K562 (cell line): ENCODE measurements around the gene C2orf81. TPM values are rescaled to one million over a fixed set of nuclear protein-coding genes. Genes with fewer than 3 reads are reported as not detected.

Source experiments
- ATAC-seq: fragments of 200-7000 bp; cut with Tn5 transposase; 3 replicates; pipeline ENCODE4 v1.9.1; 2020; ENCODE audit warnings: moderate library complexity
- BruUV-seq: library from RNA; stranded (reverse); fragments of 400-500 nt; replicated peaks from 2 replicates; lab custom pipeline; 2021; lab: Mats Ljungman, UMichigan
- CTCF ChIA-PET: fragments of 300-600 bp; formaldehyde crosslinking; extraction: SDS; loops from one replicate; lab custom pipeline; 2021; ENCODE audit warnings: low intra/inter-chr PET ratio; lab: Yijun Ruan, JAX
- POLR2A ChIA-PET: fragments of 300-600, 350-650 bp; sonication (Branson Sonifier 250); formaldehyde crosslinking; extraction: SDS; loops from one replicate; lab custom pipeline; 2021; ENCODE audit warnings: antibody characterized with exemption, inconsistent platforms; lab: Yijun Ruan, JAX
- DNase-seq, 4 experiments: peaks; one replicate each; pipeline versions ENCODE4 v3.0.0 to v3.0.0-alpha.2; 2011 to 2018; ENCODE audit warnings: low spot score in 3 of 4, mixed read lengths in 3 of 4; ENCODE audit errors: extremely low read depth in 1 of 4
- FAIRE-seq: peaks from 2 replicates; lab custom pipeline; 2011; peaks lifted over from hg19 to GRCh38; lab: Jason Lieb, UNC
- H2AFZ ChIP-seq: 2 replicates; pipeline ENCODE4 v1.6.0; 2011; ENCODE audit warnings: low read depth, low read length, control low read depth, inconsistent platforms
- H3K27ac ChIP-seq: fragments of 200-600 bp; 3 replicates; pipeline ENCODE4 v1.8.0; 2011; ENCODE audit warnings: low read depth, mild to moderate bottlenecking, control low read depth, inconsistent platforms, low read length, moderate library complexity, mixed read lengths; ENCODE audit errors: extremely low read depth
- H3K27me3 ChIP-seq, 2 experiments: fragments of 300-600 bp in 1 of 2; 2 replicates in 1 of 2; 3 replicates in 1 of 2; pipeline versions ENCODE4 v1.6.0 to v1.8.0; 2011; ENCODE audit warnings: inconsistent platforms in 2 of 2, low read length in 2 of 2, mild to moderate bottlenecking in 1 of 2, mixed read lengths in 1 of 2, moderate library complexity in 1 of 2; ENCODE audit not compliant: control insufficient read depth in 2 of 2, insufficient read depth in 2 of 2
- H3K36me3 ChIP-seq: fragments of 300-600 bp; 3 replicates; pipeline ENCODE4 v1.8.0; 2011; ENCODE audit warnings: mild to moderate bottlenecking, low read length, inconsistent platforms; ENCODE audit not compliant: control insufficient read depth, insufficient read depth
- H3K4me1 ChIP-seq, 2 experiments: fragments of 200-600 bp in 1 of 2; replicated peaks in 1 of 2; 2 replicates in 1 of 2; 3 replicates in 1 of 2; pipeline versions ENCODE4 v1.5.1 to v1.8.0; 2011; ENCODE audit warnings: inconsistent platforms in 2 of 2, low read length in 2 of 2, mild to moderate bottlenecking in 1 of 2, mixed read lengths in 1 of 2, moderate library complexity in 1 of 2; ENCODE audit not compliant: control insufficient read depth in 2 of 2, insufficient read depth in 2 of 2
- H3K4me2 ChIP-seq: 2 replicates; pipeline ENCODE4 v1.6.1; 2011; ENCODE audit warnings: low read length, control low read depth, inconsistent platforms, mixed read lengths; ENCODE audit not compliant: insufficient read depth
- H3K4me3 ChIP-seq: fragments of 200-600 bp; sonication (generic), shearing (Covaris generic); 2 replicates; pipeline ENCODE4 v1.5.1; 2016; ENCODE audit warnings: control low read depth, inconsistent platforms
- H3K79me2 ChIP-seq: fragments of 200-600 bp; 3 replicates; pipeline ENCODE4 v1.8.0; 2011; ENCODE audit warnings: low read length, inconsistent platforms; ENCODE audit not compliant: control insufficient read depth, insufficient read depth
- H3K9ac ChIP-seq, 2 experiments: 2 replicates each; pipeline versions ENCODE4 v1.6.0 to v1.6.1; 2011; ENCODE audit warnings: low read depth in 2 of 2, low read length in 2 of 2, control low read depth in 1 of 2, inconsistent platforms in 1 of 2, mild to moderate bottlenecking in 1 of 2, mixed read lengths in 1 of 2; ENCODE audit not compliant: insufficient read depth in 1 of 2
- H3K9me1 ChIP-seq: one replicate; pipeline ENCODE4 v1.6.0; 2011; ENCODE audit warnings: inconsistent platforms, mild to moderate bottlenecking, low read length, moderate library complexity; ENCODE audit not compliant: control insufficient read depth, insufficient read depth
- H3K9me3 ChIP-seq: replicated peaks from 2 replicates; pipeline ENCODE4 v1.5.1; 2011; ENCODE audit warnings: low read depth, low read length, inconsistent platforms; ENCODE audit not compliant: control insufficient read depth, insufficient read depth
- H4K20me1 ChIP-seq: replicated peaks from 2 replicates; pipeline ENCODE4 v1.6.1; 2011; ENCODE audit warnings: low read length, inconsistent platforms, mixed read lengths; ENCODE audit not compliant: control insufficient read depth, insufficient read depth
- ELF4 ChIP-seq: fragments of 450-650 bp; formaldehyde crosslinking; IDR thresholded peaks from 2 replicates; pipeline ENCODE4 v1.4.0; 2022; ENCODE audit warnings: missing genetic modification characterization
- MAFG ChIP-seq: fragments of 450-650 bp; conservative IDR thresholded peaks from 2 replicates; pipeline ENCODE4 v1.6.1; 2016; ENCODE audit warnings: missing genetic modification characterization, missing compliant biosample characterization
- ZNF197 ChIP-seq: fragments of 200-800 bp; sonication (Bioruptor generic); IDR thresholded peaks from 2 replicates; pipeline ENCODE4 v1.6.1; 2016; ENCODE audit warnings: low read depth, missing genetic modification characterization, missing compliant biosample characterization
- ZNF551 ChIP-seq: fragments of 250-450 bp; sonication (Bioruptor Pico); IDR thresholded peaks from 2 replicates; pipeline ENCODE4 v1.5.0; 2021; ENCODE audit warnings: mild to moderate bottlenecking, moderate library complexity
- WGBS: fragments of 100-300 bp; shearing (Covaris generic); methylation state at CpG from one replicate; pipeline ENCODE4 v1.1.6; 2016; ENCODE audit warnings: low coverage, mixed read lengths; ENCODE audit not compliant: insufficient coverage; ENCODE audit errors: missing lambda C conversion rate; 5-methylcytosine and 5-hydroxymethylcytosine counted together
- in situ Hi-C: fragments of 300-500 bp; cut with MboI; formaldehyde crosslinking; loops from 4 replicates; pipeline ENCODE4 v1.15.0; 2018; ENCODE audit warnings: inconsistent platforms, mixed read lengths
- intact Hi-C: fragments of 100-400 bp; cut with micrococcal nuclease; formaldehyde crosslinking; loops from 2 replicates; pipeline ENCODE4 v1.14.2; 2022
- polyA plus RNA-seq, 8 experiments: library from polyadenylated mRNA; depleted of rRNA in 4 of 8; stranded (reverse) in 5 of 8; unstranded in 3 of 8; fragments of >200 nt; fragmentation: Nextera tagmentation in 2 of 8; fragmentation: Illumina TruSeq in 1 of 8; extraction: Ambion mirVana in 2 of 8; extraction: Trizol in 1 of 8; gene quantifications; 2 replicates each; pipeline versions ENCODE4 v1.2.1 to v1.2.3, GENCODE V29; 2011 to 2014; ENCODE audit warnings: inconsistent platforms in 1 of 8, missing spikeins in 1 of 8
- total RNA-seq, 7 experiments: library from RNA; depleted of rRNA in 6 of 7; stranded (reverse); fragments of >200 nt in 6 of 7; fragmentation: Illumina TruSeq in 2 of 7; extraction: Trizol in 2 of 7; gene quantifications; 2 replicates each; pipeline versions ENCODE4 v1.2.1 to v1.2.3, GENCODE V29; 2011 to 2021; ENCODE audit warnings: low replicate concordance in 1 of 7

Gene C2orf81
- total and polyA plus RNA-seq, 9 of the 15 experiments (the other 6 are each of a cell fraction or from before 2014, with no cell fraction given), result 0.06 TPM; not detected in 8

- TF ChIP-seq ELF4 (CRISPR knock-in tag), result no peak
Measured at GRCh38 chr2:74383254-74383653, 38.2 kb downstream of the C2orf81 start (continued).

- 81% methylated on average over 3 of the region's 3 CpGs for WGBS
- H3K4me1 ChIP-seq, result peaks cover 8 to 17% of the 10 kb centered on the region in 2 experiments; a peak in 4 of 5 replicates
- ChIA-PET POLR2A (interaction anchor here (1.1 to 1.8 kb wide), 2 partner anchors 10 to 15 kb away, joined by 3 to 10 read pairs; no protein-coding TSS in a partner anchor), CTCF (no interaction called here)
- H3K9me3 ChIP-seq, result no peaks in the 10 kb centered on the region
- TF ChIP-seq ZNF551 (CRISPR knock-in tag) (no peak), MAFG (tag) (no peak), ZNF197 (CRISPR knock-in tag) (no peak)
- BruUV-seq, result no TSS peak
- H3K9me1 ChIP-seq, result no peaks in the 10 kb centered on the region
- DNase-seq (no peak), FAIRE-seq (no peak), ATAC-seq (no peak)
- in situ Hi-C loops, result no loop called here
- peaks cover 12% of the 10 kb centered on the region; the same call in 2 of the 3 replicates for H3K79me2 ChIP-seq
- H3K36me3 ChIP-seq, result peaks cover 20% of the 10 kb centered on the region; the same call in 2 of the 3 replicates
- H2AFZ ChIP-seq, result no peak overlapping the region
- H4K20me1 ChIP-seq, result peaks cover 3% of the 10 kb centered on the region; the same call in 1 of the 2 replicates
- H3K4me2 ChIP-seq, result no peak overlapping the region
- intact Hi-C loops, result no loop called here
- no peak overlapping the region for H3K9ac ChIP-seq
- H3K4me3 ChIP-seq, result no peak overlapping the region
- H3K27ac ChIP-seq, result no peak overlapping the region
- no peaks in the 10 kb centered on the region for H3K27me3 ChIP-seq
Measured at GRCh38 chr2:74381751-74382150, 39.7 kb downstream of the C2orf81 start.
